GM12892 (cell line): Measurements from ENCODE around the gene BPNT1.
A peak's percentile ranks its signal among the peaks of the same experiment; 100 is the strongest.

Experiments used
- POLR2A ChIP-seq: IDR thresholded peaks from 2 replicates; pipeline ENCODE4 v1.6.1; 2011; ENCODE audit warnings: low read depth, low read length, control low read depth
- POLR2AphosphoS5 ChIP-seq: IDR thresholded peaks from 2 replicates; pipeline ENCODE4 v1.6.1; 2011; ENCODE audit warnings: low read depth, low read length, control low read depth

DNA sequence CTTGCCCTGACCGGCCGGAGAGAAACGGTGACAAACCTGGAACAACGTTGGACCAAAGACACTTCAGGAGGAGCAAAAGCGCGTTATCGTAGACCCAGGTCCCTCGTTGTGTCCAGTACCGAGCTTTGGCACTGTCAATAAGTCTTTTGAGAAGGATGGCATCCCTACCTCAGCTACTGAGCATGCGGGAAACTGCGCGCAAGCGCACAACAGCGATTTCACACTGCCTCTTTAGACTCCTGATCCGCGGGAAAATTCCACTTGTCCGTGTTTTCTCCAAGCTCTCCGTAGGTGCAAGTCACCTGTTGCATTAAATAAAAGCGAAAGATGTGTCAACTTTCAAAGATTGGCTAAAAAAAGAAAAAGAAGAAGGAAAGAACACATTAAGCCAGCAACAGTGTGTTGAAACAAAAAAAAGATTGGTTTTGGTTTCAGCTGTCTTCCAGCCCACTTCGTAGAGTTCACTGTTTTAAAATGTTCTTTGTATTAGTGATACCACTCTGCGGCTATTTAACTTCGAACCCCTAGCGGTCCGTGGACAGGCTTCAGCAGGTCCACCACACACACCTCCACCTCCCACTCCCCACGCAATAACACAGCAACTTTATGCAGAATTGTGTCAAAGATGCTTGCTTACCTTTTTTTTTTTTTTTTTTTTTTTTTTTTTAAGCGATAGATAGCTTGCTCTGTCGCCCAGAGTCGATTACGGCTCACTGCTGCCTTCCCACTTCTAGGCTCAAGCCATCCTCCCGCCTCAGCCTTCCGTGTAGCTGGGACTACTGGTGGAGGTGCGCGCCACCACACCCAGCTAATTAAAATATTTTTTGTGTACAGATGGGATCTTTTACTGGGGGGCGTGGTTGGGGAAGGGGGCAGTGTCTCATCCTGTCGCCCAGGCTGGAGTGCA, at the start of gene BPNT1:
- peak; percentile 75 for TF ChIP-seq POLR2A
- TF ChIP-seq POLR2AphosphoS5, result peak; percentile 70
